SKM-1 treated with dmso at 0.1 percent for 144 hours (cell line): ENCODE data around the gene ELAVL1.

Source experiments
- DNase-seq: peaks from one replicate; lab custom pipeline; 2025; ENCODE audit not compliant: unreplicated experiment; lab: John Stamatoyannopoulos, UW

The ELAVL1 gene

GRCh38 chr19:8022275-8022674 lies 16.8 kb upstream of the ELAVL1 start:
- no peak for DNase-seq

- DNase-seq, result no peak
Measured at GRCh38 chr19:8021374-8021773, 15.9 kb upstream of the ELAVL1 start.

DNA sequence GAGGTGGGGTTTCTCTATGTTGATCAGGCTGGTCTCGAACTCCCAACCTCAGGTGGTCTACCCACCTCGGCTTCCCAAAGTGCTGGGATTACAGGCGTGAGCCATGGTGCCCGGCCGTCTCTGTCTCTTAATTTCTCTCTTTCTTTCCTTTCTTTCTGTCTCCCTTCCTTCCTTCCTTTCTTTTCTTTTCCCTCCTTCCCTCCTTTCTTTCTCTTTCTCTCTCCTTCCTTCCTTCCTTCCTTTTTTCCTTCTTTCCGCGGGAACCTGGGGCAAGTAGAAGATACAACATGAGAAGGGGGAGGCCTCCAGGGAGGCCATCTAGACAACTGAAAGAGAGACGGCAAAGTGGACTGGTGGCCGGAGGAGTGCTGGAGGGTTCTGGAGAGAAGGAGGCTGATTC lies 15.2 kb upstream of the ELAVL1 start:
- DNase-seq, result no peak

- DNase-seq, result no peak
Measured at GRCh38 chr19:8017808-8018207, 12.4 kb upstream of the ELAVL1 start.

GRCh38 chr19:8004723-8005513 lies 523 bp downstream of the ELAVL1 start:
- DNase-seq, result no peak

DNA sequence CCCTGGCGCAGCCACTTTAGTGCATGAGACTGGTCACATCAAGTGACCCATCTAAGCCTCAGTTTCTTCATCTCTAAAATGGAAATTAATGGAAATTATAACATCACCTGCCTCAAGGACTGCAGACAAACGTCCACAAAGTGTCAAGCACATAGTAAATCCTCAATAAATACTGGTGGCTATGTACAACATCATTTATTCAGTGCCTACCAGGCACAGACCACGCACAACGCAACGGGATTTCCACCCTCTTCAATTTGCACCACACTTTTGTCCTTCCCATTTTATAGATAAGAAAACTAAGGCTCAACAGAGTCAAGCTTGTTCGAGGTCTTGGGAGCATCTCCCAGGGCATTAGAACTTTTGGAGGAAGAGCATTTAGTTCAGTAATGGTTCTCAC lies 1.4 kb downstream of the ELAVL1 start:
- DNase-seq, result no peak

- peak; percentile 88 for DNase-seq
Measured at GRCh38 chr19:8001995-8002849, 3.2 kb downstream of the ELAVL1 start.

- no peak for DNase-seq
Measured at GRCh38 chr19:8001651-8001994, 3.8 kb downstream of the ELAVL1 start.

DNA sequence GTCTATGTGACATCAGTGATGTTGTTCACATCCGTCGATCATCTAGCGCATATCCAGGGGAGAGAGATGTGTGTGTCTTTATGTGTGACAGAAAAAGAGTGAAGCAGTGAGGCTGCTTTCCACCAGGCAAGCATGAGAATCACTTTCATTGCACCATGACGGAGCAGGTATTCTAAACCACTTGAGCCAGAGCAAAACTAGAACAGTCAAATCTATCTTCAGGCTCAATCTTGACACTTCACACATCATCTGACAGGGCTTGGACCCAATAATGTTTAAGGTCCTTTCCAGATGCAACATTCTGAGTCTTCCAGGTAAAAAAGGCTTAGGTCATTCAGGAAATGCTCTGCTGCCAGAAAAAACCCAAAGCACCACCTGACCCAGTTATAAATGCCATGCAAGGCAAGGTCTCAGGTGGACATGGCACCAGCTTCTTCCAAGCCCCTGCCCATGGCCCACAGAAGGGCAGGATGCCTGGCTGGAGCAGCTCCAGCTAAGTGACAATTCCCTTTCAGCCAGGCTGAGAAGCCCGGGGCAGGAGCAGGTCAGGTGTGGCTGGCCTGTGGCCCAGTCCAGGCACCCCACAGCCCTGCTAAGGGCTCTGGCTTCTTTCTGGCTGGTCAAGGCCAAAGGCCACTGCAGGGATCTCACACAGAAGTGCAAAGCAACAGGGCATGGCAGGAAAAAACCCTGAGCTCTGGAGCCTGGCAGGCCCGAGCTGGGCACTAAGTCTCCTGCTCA lies 5.0 kb downstream of the ELAVL1 start:
- no peak for DNase-seq

GRCh38 chr19:7999376-7999775 lies 6.1 kb downstream of the ELAVL1 start:
- no peak for DNase-seq

DNA sequence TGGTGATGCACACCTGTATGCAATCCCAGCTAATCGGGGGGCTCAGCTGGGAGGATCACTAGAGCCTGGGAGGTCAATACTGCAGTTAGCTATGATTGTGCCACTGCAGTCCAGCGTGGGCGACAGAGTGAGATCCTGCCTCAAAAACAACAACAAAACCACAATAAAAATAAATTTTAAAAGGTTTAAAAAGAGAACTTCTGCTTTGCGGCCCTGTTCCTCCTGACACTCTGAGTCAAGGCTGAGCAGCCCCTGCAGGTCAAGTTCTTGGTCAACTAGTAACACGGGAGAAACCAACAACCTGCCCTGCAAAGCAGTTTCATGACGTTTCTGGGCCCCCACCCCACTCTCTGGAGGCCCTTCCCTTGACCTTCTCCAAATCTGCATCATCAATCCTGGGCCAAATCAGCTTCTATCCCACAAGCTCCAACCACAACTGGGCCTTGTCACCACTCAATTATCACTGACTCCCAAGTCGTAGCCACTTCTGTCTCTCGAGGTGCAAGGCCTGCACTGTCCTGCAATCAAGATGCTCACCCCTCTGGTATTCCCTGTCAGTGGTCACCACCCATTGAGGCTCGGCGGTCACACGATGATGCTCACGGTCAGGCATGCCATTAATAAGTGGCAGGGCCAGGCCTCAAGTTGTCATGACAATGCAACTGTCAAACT lies 7.5 kb downstream of the ELAVL1 start:
- DNase-seq, result no peak

DNA sequence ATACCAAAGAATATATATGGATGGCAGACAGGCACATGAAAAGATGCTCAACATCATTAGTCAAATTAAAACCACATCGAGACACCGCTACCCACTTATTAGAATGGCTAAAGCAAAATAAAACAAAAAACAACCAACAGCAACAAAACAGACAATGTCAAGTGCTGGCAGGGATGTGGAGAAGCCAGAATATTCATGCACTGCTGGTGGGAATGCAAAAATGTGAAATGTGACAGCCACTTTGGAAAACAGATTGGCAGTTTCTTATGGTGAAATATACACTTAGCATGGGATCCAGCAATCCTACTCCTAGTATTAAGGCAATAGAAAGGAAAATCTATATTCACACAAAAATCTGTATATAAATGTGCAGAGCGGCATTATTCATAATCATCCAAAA lies 8.6 kb downstream of the ELAVL1 start:
- DNase-seq, result no peak

- no peak for DNase-seq
Measured at GRCh38 chr19:7995810-7996158, 9.7 kb downstream of the ELAVL1 start.

DNA sequence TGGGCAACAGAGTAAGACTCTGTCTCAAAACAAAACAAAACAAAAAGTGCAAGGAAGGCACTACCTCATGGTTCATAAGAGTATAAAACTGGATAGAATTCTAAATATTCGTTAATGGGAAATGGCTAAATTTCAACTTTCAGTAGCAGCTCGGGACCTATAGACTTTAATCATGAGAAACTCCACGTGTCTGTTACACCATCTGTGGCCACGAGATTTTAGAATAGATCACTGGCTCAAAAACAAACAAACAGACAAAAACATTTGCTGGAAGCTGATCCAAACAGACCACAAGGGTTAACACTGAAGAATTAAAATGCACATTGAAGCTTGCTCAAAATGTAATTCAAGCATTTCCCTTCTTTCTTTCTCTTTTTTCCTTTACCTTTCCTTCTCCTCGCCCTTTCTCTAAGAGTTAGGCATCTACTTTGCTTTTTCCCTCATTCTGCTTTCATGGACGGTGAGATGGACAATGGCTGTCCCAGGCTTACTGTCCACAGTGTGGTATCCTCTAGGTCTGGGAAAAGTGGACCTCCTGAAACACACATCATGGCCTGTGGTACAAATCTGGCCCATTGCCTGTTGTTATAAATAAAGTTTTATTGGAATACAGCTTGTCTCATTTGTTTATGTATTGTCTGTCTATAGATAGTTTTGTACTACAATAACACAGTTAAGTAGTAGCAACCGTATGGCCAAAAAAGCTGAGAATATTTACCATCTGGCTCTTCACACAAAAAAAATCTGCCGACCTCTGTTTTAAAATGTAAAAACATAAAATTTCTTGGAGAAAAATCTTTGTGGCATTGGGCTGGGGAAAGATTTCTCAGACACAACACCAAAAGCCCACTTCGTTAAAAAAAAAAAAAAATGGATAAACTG lies 10.3 kb downstream of the ELAVL1 start:
- no peak for DNase-seq

- DNase-seq, result no peak
Measured at GRCh38 chr19:7994114-7994513, 11.3 kb downstream of the ELAVL1 start.

- DNase-seq, result no peak
Measured at GRCh38 chr19:7993560-7993959, 11.9 kb downstream of the ELAVL1 start.

DNA sequence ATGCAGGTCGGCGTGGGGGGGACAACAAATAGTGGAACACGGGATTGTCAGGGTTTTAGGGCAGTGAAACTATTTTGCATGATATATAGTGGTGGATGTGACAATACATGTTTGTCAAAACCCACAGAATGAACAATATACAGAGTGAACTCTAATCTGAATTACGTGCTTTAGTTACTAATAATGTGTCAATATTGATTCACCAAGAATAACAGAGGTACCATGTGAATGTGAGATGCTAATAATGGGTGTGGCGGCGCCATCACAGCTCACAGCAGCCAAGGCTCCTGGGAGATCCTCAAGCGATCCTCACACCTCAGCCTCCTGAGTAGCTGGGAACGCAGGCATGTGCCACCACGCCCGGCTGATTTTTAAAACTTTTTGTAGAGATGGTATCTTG lies 12.9 kb downstream of the ELAVL1 start:
- DNase-seq, result no peak

DNA sequence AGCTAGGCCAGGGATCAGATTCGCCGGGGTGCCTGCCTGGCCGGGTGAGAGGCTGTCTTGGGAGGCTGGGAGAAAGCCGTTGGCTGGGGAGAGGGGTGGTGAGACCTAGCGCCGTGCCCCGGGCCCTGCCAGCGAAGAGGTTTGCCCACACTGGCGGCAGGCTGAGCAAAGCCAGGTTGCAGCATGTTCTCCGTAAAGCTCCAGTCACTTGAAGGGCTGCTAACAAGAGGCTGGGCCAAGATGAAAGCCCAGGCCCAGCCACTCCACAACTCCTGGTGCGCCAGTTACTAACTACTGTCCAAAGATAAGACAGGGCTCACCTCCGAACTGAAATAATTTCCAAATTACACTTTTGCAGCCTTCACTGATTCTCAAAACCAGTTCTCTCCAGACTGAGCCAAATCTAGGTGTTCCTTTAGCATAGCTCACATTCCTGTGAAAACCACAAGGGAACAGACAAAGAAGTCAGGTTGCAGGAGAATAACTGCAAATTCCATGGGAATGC lies 16.3 kb downstream of the ELAVL1 start:
- DNase-seq, result no peak

DNA sequence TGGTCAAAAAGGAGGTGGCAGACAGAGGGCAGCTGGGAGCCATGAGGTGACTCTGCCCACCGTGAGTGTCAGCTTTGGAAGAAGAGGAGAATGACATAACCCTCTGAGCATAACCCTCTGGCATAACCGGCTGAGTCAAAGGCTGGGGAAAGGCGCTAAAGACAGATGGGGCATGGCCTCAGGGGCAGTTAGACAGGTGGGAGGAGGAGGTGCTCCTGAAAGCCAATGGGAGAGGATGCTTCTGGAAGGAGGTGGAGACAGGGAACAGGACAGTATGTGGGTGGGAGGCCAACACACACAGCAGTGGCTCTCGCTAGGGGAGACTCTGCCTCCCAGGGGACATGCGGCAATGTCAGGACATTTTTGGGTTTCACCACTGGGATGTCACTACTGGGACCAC lies 17.1 kb downstream of the ELAVL1 start:
- no peak for DNase-seq

GRCh38 chr19:7987114-7987768 lies 18.2 kb downstream of the ELAVL1 start:
- no peak for DNase-seq
